ENCODE results near the gene TFF2. TPM values are rescaled to one million over a fixed set of nuclear protein-coding genes. Genes with fewer than 3 reads are reported as not detected.

The TFF2 gene
- total RNA-seq, 6 donors from 2014 or later, result not detected

DNA sequence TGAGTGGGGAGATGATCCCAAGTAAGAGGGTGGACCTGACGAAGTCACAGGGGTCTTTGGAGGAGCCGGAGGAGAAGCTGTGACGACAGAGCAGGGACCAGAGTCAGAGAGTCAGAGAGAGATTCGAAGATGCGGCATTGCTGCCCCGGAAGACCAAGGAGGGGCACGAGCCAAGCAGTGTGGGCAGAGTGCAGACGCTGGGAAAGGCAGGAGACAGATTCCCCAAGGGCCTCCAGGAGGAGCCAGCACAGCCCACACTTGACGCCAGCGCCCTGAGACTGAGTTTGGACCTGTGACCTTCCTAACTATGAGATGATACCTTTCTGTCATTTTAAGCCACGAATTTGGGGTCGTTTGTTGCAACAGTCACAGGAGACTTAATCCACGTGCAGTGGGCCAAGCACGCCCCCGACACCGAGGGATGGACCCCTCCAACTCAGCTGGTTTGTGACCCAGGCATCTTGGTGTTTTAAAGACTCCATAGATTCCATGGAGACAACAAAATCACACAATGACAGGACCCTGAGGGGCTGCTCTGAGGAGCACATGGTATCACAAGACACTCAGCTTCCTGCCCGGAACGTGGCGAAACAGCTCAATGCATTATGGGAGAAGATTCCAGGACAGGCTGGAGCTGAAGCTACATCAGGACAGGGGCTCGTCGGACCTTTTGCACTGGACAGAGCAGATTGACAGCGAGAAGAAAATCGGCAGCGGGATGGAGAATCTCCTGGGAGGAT lies 26.6 kb upstream of the TFF2 start:
- TF ChIP-seq, protein P1, sequence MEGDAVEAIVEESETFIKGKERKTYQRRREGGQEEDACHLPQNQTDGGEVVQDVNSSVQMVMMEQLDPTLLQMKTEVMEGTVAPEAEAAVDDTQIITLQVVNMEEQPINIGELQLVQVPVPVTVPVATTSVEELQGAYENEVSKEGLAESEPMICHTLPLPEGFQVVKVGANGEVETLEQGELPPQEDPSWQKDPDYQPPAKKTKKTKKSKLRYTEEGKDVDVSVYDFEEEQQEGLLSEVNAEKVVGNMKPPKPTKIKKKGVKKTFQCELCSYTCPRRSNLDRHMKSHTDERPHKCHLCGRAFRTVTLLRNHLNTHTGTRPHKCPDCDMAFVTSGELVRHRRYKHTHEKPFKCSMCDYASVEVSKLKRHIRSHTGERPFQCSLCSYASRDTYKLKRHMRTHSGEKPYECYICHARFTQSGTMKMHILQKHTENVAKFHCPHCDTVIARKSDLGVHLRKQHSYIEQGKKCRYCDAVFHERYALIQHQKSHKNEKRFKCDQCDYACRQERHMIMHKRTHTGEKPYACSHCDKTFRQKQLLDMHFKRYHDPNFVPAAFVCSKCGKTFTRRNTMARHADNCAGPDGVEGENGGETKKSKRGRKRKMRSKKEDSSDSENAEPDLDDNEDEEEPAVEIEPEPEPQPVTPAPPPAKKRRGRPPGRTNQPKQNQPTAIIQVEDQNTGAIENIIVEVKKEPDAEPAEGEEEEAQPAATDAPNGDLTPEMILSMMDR (IDR thresholded peaks at IDR 0.05), result no peak
- TF ChIP-seq EP300 (IDR thresholded peaks at IDR 0.05) (no peak), POLR2A (IDR thresholded peaks at IDR 0.05) (no peak), POLR2AphosphoS5 (IDR thresholded peaks at IDR 0.05) (no peak)
- H3K36me3 ChIP-seq, result no peaks in the 10 kb centered on the region
- no peaks in the 10 kb centered on the region for H3K27me3 ChIP-seq
- DNase-seq (no peak), ATAC-seq (ENCODE audit: low FRiP score in 2 of 2) (no peak)
- no peak overlapping the region for H3K27ac ChIP-seq
- peaks cover 0 to 3% (median 2%) of the 10 kb centered on the region in 4 donors for H3K4me1 ChIP-seq
- 85 to 87% methylated on average over 23 to 24 of the region's 24 CpGs for WGBS, 2 donors
- peaks cover 0 to 10% (median 0%) of the 10 kb centered on the region in 4 donors for H3K9me3 ChIP-seq
- no peak overlapping the region for H3K4me3 ChIP-seq

GRCh38 chr21:42376338-42376982 lies 25.7 kb upstream of the TFF2 start:
- ATAC-seq (ENCODE audit: low FRiP score in 2 of 2) (no peak), DNase-seq (peak in 1 of 2 donors; percentile 82)
- Histone ChIP-seq H3K4me1 (peaks cover 0 to 3% (median 2%) of the 10 kb centered on the region in 4 donors), H3K4me3 (no peak overlapping the region), H3K27me3 (no peaks in the 10 kb centered on the region), H3K27ac (no peak overlapping the region), H3K36me3 (no peaks in the 10 kb centered on the region), H3K9me3 (peaks cover 0 to 4% (median 0%) of the 10 kb centered on the region in 4 donors)
- TF ChIP-seq POLR2A (IDR thresholded peaks at IDR 0.05), result no peak
- TF ChIP-seq, protein P1 (IDR thresholded peaks at IDR 0.05), result peak in 2 of 6 experiments; percentile 10 to 37
- 66 to 78% methylated on average over 29 to 31 of the region's 32 CpGs for WGBS, 2 donors

DNA sequence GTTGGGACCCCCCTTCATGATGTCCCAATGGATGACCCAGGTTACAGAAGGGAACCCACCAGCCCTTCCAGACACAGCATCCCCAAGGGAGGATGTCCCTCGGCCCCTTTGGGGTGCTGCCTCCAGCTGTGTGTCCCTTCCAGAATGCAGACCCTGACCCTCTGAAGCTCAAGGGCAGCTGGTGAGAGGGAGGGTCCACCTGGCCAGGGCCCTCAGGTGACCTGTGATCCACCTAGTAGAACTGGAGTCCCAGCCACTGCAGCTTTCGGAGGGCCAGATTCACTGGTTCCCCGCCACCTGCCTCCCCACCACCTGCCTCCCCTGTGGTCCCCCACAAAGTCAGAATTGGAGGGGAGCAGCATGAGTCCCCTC lies 25.2 kb upstream of the TFF2 start:
- no peak for TF ChIP-seq EP300 (IDR thresholded peaks at IDR 0.05)
- Histone ChIP-seq H3K27ac (no peak overlapping the region), H3K36me3 (no peaks in the 10 kb centered on the region), H3K4me3 (no peak overlapping the region), H3K4me1 (peaks cover 0 to 3% (median 2%) of the 10 kb centered on the region in 4 donors), H3K27me3 (no peaks in the 10 kb centered on the region), H3K9me3 (no peaks in the 10 kb centered on the region)
- no peak for DNase-seq
- WGBS, 2 donors, result 86 to 100% methylated on average over 2 to 3 of the region's 3 CpGs
- ATAC-seq (ENCODE audit: low FRiP score in 2 of 2), result no peak

- Histone ChIP-seq H3K9me3 (no peaks in the 10 kb centered on the region), H3K4me1 (peaks cover 0 to 3% (median 2%) of the 10 kb centered on the region in 4 donors), H3K4me3 (no peak overlapping the region), H3K27me3 (no peaks in the 10 kb centered on the region), H3K36me3 (no peaks in the 10 kb centered on the region), H3K27ac (no peak overlapping the region)
- DNase-seq (peak in 1 of 2 donors; percentile 33), ATAC-seq (ENCODE audit: low FRiP score in 2 of 2) (no peak)
- TF ChIP-seq, protein P1 (IDR thresholded peaks at IDR 0.05), result no peak
- no peak for TF ChIP-seq POLR2A (IDR thresholded peaks at IDR 0.05)
- TF ChIP-seq POLR2AphosphoS5 (IDR thresholded peaks at IDR 0.05), result no peak
- no peak for TF ChIP-seq EP300 (IDR thresholded peaks at IDR 0.05)
- 73 to 85% methylated on average over 11 of the region's 11 CpGs for WGBS, 2 donors
Observed at GRCh38 chr21:42375506-42375905, 24.7 kb upstream of the TFF2 start.

- H3K27me3 ChIP-seq, result no peaks in the 10 kb centered on the region
- no peak overlapping the region for H3K27ac ChIP-seq
- H3K4me3 ChIP-seq, result no peak overlapping the region
- peak in 1 of 2 donors; percentile 42 for DNase-seq
- no peaks in the 10 kb centered on the region for H3K36me3 ChIP-seq
- no peak for ATAC-seq (ENCODE audit: low FRiP score in 2 of 2)
- no peaks in the 10 kb centered on the region for H3K9me3 ChIP-seq
- peaks cover 0 to 3% (median 2%) of the 10 kb centered on the region in 4 donors for H3K4me1 ChIP-seq
- TF ChIP-seq POLR2AphosphoS5 (IDR thresholded peaks at IDR 0.05), result no peak
- TF ChIP-seq POLR2A (IDR thresholded peaks at IDR 0.05), result no peak
- TF ChIP-seq, protein P1 (IDR thresholded peaks at IDR 0.05), result no peak
- TF ChIP-seq EP300 (IDR thresholded peaks at IDR 0.05), result no peak
- WGBS, 2 donors, result 53 to 57% methylated on average over 23 of the region's 23 CpGs
Observed at GRCh38 chr21:42374864-42375499, 24.2 kb upstream of the TFF2 start.
